ENCODE data around the gene PTPN9.

DNA sequence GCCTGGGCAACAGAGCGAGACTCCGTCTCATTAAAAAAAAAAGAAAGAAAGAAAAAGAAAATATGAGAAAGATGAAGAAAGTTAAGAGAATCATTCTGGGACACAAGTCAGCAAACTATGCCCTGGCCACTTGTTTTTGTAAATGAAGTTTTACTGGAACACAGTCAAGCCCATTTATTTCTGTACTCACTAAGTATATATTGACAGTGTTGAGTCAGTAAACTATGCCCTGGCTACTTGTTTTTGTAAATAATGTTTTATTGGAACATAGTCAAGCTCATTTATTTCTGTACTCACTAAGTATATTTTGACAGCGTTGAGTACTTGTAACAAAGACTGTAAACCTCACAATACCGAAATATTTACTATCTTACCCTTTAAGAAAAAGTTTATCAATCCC, 85.4 kb downstream of the PTPN9 start:
- TF ChIP-seq, protein P1, sequence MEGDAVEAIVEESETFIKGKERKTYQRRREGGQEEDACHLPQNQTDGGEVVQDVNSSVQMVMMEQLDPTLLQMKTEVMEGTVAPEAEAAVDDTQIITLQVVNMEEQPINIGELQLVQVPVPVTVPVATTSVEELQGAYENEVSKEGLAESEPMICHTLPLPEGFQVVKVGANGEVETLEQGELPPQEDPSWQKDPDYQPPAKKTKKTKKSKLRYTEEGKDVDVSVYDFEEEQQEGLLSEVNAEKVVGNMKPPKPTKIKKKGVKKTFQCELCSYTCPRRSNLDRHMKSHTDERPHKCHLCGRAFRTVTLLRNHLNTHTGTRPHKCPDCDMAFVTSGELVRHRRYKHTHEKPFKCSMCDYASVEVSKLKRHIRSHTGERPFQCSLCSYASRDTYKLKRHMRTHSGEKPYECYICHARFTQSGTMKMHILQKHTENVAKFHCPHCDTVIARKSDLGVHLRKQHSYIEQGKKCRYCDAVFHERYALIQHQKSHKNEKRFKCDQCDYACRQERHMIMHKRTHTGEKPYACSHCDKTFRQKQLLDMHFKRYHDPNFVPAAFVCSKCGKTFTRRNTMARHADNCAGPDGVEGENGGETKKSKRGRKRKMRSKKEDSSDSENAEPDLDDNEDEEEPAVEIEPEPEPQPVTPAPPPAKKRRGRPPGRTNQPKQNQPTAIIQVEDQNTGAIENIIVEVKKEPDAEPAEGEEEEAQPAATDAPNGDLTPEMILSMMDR (IDR thresholded peaks at IDR 0.05): no peak
- TF ChIP-seq EP300 (IDR thresholded peaks at IDR 0.05): no peak
- TF ChIP-seq POLR2A (IDR thresholded peaks at IDR 0.05): no peak
